OCI-LY3 (cell line): Measurements from ENCODE around the gene FBXO48.

ENCODE experiments used
- H2AFZ ChIP-seq: fragments of 200-600, 300-600 bp; shearing (Covaris generic); 2 replicates; pipeline ENCODE4 v1.6.0; 2014; ENCODE audit warnings: antibody characterized with exemption, low read depth, low read length
- H3K27ac ChIP-seq: fragments of 200-600, 300-600 bp; sonication (generic); 2 replicates; pipeline ENCODE4 v1.5.1; 2014; ENCODE audit warnings: mild to moderate bottlenecking, low read length, moderate library complexity, mixed read lengths
- H3K27me3 ChIP-seq: fragments of 200-600, 300-600 bp; sonication (generic); 2 replicates; pipeline ENCODE4 v1.6.1; 2014; ENCODE audit warnings: low read depth, low read length, mixed read lengths
- H3K36me3 ChIP-seq: fragments of 200-600, 300-600 bp; sonication (generic); replicated peaks from 2 replicates; pipeline ENCODE3; 2014; ENCODE audit warnings: low read depth, low read length, mixed read lengths
- H3K4me1 ChIP-seq: fragments of 300-600, 200-600 bp; sonication (generic); 2 replicates; pipeline ENCODE4 v1.6.1; 2014; ENCODE audit warnings: low read length, mixed read lengths
- H3K4me2 ChIP-seq: fragments of 200-600, 300-600 bp; sonication (generic); 2 replicates; pipeline ENCODE4 v1.6.1; 2014; ENCODE audit warnings: low read length, mixed read lengths
- H3K4me3 ChIP-seq: fragments of 300-600, 200-600 bp; sonication (generic); 2 replicates; pipeline ENCODE4 v1.5.1; 2014; ENCODE audit warnings: antibody characterized with exemption, mild to moderate bottlenecking, low read length, moderate library complexity
- H3K79me2 ChIP-seq: fragments of 300-600, 200-600 bp; shearing (Covaris generic); 2 replicates; pipeline ENCODE4 v1.6.1; 2014; ENCODE audit warnings: mild to moderate bottlenecking, low read length, mixed read lengths
- H3K9ac ChIP-seq: fragments of 300-600, 200-600 bp; shearing (Covaris generic); 2 replicates; pipeline ENCODE4 v1.6.0; 2014; ENCODE audit warnings: mild to moderate bottlenecking, low read length, moderate library complexity
- H3K9me3 ChIP-seq: fragments of 200-600, 300-600 bp; shearing (Covaris generic); 2 replicates; pipeline ENCODE4 v1.6.1; 2014; ENCODE audit warnings: low read length, mixed read lengths; ENCODE audit not compliant: insufficient read depth
- H4K20me1 ChIP-seq: fragments of 200-600, 300-600 bp; sonication (generic); 2 replicates; pipeline ENCODE4 v1.6.1; 2016; ENCODE audit warnings: low read length, mixed read lengths; ENCODE audit not compliant: insufficient read depth
- CTCF ChIP-seq: fragments of 200-600, 300-600 bp; sonication (generic); IDR thresholded peaks from 2 replicates; pipeline ENCODE4 v1.5.1; 2014; ENCODE audit warnings: antibody characterized with exemption, low read length, low read depth
- EZH2phosphoT487 ChIP-seq: fragments of 200-600 bp; shearing (Covaris generic); IDR thresholded peaks from 2 replicates; pipeline ENCODE4 v1.6.1; 2018; ENCODE audit warnings: antibody characterized with exemption, mixed run types, low read depth

Gene FBXO48

GRCh38 chr2:68441179-68441993, 25.7 kb downstream of the FBXO48 start:
- Histone ChIP-seq H3K9me3 (no peaks in the 10 kb centered on the region), H3K27me3 (no peaks in the 10 kb centered on the region), H3K4me1 (peaks cover 47% of the 10 kb centered on the region), H3K9ac (peak overlapping the region; percentile 69), H3K36me3 (no peaks in the 10 kb centered on the region), H3K79me2 (peaks cover 3% of the 10 kb centered on the region; the same call in 1 of the 2 replicates), H2AFZ (peak overlapping the region; percentile 73), H3K4me3 (peak overlapping the region; percentile 42), H3K4me2 (peak overlapping the region; percentile 76), H4K20me1 (no peaks in the 10 kb centered on the region), H3K27ac (peak overlapping the region; percentile 85)
- no peak for TF ChIP-seq EZH2phosphoT487
- TF ChIP-seq CTCF: peak; percentile 94

- Histone ChIP-seq H2AFZ (peak overlapping the region; percentile 76), H4K20me1 (no peaks in the 10 kb centered on the region), H3K27me3 (no peaks in the 10 kb centered on the region), H3K4me2 (peak overlapping the region; percentile 91), H3K4me1 (peaks cover 59% of the 10 kb centered on the region), H3K36me3 (no peaks in the 10 kb centered on the region), H3K9me3 (no peaks in the 10 kb centered on the region), H3K9ac (peak overlapping the region; percentile 61), H3K4me3 (peak overlapping the region; percentile 67), H3K79me2 (peaks cover 3% of the 10 kb centered on the region; the same call in 1 of the 2 replicates), H3K27ac (peak overlapping the region; percentile 68)
- TF ChIP-seq CTCF (no peak), EZH2phosphoT487 (no peak)
Measured at GRCh38 chr2:68438455-68439303, 28.4 kb downstream of the FBXO48 start.

GRCh38 chr2:68436270-68436669, 30.8 kb downstream of the FBXO48 start:
- no peak for TF ChIP-seq CTCF
- no peak for TF ChIP-seq EZH2phosphoT487
- no peak overlapping the region for H3K4me2 ChIP-seq

GRCh38 chr2:68435615-68436014, 31.5 kb downstream of the FBXO48 start:
- H3K9me3 ChIP-seq: no peaks in the 10 kb centered on the region

More at GRCh38 chr2:68436270-68436669, 30.8 kb downstream of the FBXO48 start:
- Histone ChIP-seq H3K4me3 (no peak overlapping the region), H3K79me2 (peaks cover 1% of the 10 kb centered on the region; the same call in 1 of the 2 replicates), H3K27ac (no peak overlapping the region), H3K36me3 (no peaks in the 10 kb centered on the region), H3K9me3 (no peaks in the 10 kb centered on the region), H3K9ac (no peak overlapping the region), H3K4me1 (peaks cover 47% of the 10 kb centered on the region), H4K20me1 (no peaks in the 10 kb centered on the region), H3K27me3 (no peaks in the 10 kb centered on the region), H2AFZ (no peak overlapping the region)

More at GRCh38 chr2:68435615-68436014, 31.5 kb downstream of the FBXO48 start:
- Histone ChIP-seq H3K4me3 (no peak overlapping the region), H3K4me1 (peaks cover 41% of the 10 kb centered on the region), H2AFZ (peak overlapping the region; percentile 82; the same call in 1 of the 2 replicates), H3K4me2 (peak overlapping the region; percentile 26; the same call in 1 of the 2 replicates), H4K20me1 (no peaks in the 10 kb centered on the region), H3K36me3 (no peaks in the 10 kb centered on the region), H3K9ac (no peak overlapping the region), H3K27ac (no peak overlapping the region), H3K79me2 (no peaks in the 10 kb centered on the region), H3K27me3 (no peaks in the 10 kb centered on the region)
- TF ChIP-seq EZH2phosphoT487 (no peak), CTCF (no peak)
